Measurements from ENCODE around the gene TBL3.

TBL3 gene

DNA sequence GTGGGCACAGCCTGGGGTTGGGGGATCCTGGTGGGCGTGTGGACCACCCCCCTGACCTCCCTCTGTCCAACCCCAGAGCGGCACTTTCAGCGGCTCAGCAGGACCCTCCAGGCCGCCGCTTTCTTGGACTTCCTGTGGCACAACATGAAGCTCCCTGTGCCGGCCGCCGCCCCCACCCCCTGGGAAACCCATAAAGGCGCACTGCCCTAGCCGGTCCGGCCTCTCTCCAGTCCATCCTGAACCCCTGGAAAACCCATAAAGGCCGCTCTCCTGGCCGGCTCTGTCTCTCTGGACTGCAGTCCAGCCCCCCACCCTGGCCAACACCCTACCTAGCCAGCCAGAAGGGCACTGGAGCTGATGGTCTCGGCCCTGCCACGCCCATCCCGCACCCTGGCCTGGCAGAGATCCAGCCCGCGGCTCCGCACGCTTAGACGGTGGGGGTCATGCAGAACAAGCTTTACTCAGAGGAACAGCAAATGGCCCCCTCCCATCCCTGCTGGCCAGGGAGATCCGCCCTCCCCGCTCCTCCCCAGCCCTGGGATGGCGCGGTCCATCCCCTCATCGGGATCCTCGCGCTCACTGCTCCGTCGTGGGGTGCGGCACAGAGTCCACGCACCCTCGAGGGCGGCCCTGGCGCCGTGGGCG lies 6.7 kb downstream of the TBL3 start:
- H3K27ac ChIP-seq = peak overlapping the region in 8 of 21 experiments; percentile 10 to 80 (median 53)
- H3K4me3 ChIP-seq = peak overlapping the region in 5 of 7 experiments; percentile 16 to 32 (median 22)

DNA sequence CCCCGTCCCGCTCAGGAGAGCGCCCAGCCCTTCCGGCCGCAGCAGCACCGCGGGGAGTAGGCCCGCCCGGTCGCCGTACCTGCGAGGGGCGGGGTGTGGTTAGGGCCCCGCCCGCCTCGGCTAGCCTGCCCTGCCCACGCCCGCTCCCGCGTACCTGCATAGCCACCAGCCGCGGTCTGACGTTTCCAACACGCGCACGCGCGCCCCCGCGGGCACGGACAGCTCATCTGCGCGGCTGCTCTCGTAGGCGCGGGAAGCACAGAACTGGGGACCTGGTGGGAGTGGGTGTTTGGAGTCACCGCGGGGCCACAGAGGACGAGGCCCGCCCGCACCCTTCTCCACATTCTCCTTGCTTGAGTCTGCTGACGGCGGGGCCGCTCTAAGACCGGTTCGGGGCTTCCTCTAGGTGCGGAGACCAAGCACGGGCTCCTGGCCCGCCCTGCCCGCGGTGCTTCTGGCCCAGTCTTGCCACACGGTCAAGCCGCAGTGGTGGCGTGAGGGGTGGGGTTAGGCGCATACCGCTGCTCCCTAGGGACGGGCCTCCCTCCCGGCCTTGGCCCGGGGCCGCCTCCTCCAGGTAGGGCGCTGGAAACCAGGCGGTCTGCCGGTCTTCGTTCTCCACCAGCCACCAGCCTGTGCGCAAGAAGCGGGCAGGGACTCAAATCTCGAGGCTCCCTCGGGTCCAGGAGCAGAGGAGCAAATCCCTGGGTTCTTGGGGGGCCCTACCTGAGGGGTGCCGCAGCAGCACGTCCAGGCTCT lies 7.6 kb downstream of the TBL3 start:
- H3K4me3 ChIP-seq = peak overlapping the region in 5 of 7 experiments; percentile 16 to 32 (median 22)
- peak overlapping the region in 7 of 21 experiments; percentile 10 to 80 (median 56) for H3K27ac ChIP-seq

DNA sequence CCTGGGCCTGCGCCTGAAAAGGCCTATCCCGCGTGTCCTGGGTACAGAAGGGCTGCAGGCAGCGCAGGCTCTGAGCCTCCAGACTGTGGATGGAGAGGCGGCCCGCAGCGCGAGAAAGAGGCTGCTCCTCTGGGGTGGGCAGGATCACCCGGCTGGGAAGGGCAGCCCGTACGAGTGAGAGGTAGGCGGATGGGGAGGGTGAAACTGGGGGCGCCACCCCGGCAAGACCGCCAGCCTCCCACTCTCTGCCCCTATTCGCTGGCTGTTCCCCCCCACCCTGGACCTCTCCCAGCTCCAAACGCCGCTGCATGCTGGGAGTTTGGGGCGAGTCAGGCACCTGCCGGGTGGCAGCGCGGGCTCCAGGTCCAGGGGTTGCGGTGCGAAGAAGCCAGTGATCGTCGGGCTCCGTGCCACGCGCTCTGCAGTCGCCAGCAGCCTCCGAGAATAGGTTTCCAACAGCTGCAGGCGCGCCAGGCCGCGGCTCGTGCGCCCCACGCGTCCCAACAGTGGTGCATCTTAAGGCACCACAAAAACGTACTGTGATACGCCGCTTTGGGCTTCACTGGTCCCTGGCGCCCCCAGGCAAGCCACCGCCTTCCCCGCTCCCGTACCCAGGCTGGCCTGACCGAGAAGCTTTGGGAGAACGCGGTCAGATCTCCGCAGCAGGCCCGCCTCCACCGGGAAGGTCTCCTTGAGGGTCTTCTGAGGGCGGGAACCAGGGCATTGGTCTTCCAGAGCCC lies 8.3 kb downstream of the TBL3 start:
- Histone ChIP-seq H3K4me3 (peak overlapping the region in 1 of 7 experiments; percentile 32), H3K27ac (peak overlapping the region in 1 of 21 experiments; percentile 80)

DNA sequence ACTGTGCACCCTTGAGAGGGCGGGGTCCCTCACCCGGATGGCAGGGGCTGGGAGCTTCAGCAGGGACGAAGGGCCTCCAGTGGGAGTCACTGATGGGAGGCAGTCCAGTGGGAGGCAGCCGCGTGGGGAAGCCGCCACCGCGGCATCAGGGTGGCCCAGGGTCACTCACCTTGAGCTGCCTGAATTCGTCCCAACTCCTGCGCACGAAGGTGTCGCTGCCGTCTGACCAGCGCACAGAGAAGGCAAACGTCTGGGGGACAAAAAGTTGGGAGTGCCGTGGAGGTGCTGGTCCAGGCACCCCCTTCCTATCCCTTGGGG lies 8.9 kb downstream of the TBL3 start:
- no peak overlapping the region for H3K27ac ChIP-seq
- no peak overlapping the region for H3K4me3 ChIP-seq

DNA sequence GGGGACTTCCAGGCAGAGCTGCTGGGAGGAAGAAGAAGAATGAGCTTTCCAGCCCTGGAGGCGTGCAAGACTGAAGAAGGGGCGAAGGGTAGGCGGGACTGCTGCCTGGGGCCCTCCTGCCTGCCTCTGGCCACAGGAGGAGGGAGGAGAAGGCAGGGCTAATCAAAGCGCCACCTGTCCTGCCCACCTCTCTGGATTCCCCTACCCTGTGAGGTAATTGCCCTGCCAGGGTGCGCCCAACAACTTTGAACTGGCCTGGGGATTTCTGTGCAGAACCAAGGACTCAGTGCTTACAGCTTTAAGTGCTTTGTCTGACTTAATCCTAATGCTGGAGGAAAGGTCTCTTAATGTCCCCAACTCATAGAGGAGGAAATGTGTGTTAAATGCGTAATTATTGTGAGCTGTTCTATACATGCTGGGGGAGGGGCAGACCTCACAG lies 9.6 kb downstream of the TBL3 start, which contains the start of gene NOXO1:
NOXO1 (minus strand) TSS at position 72 of the 439 bp plus-strand sequence. CDS start 290 bp downstream, outside the sequence.
- H3K4me3 ChIP-seq = no peak within 1 kb of the TSS
- no peak within 1 kb of the TSS for H3K27ac ChIP-seq

DNA sequence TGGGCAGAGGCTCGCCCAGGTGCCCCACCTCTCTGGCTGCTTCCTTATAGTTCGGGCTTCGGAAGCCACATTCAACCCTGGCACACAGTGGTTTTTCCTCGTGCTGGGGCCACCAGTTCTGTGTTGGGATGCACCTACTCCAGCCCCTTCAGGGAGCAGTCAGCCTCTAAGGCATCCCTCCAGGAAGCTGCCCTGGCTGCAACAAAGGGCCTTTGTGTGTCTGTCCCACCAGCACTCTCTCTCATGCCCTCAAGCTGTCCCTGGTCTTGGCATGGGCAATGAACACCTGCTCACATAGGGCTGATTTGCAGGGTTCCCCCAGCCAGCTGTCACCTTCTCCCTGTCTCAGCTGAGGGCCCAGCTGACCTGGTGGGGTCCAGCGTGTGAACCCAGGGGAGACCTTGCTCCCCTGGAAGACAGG lies 10.2 kb downstream of the TBL3 start:
- H3K27ac ChIP-seq = no peak overlapping the region
- H3K4me3 ChIP-seq = no peak overlapping the region

DNA sequence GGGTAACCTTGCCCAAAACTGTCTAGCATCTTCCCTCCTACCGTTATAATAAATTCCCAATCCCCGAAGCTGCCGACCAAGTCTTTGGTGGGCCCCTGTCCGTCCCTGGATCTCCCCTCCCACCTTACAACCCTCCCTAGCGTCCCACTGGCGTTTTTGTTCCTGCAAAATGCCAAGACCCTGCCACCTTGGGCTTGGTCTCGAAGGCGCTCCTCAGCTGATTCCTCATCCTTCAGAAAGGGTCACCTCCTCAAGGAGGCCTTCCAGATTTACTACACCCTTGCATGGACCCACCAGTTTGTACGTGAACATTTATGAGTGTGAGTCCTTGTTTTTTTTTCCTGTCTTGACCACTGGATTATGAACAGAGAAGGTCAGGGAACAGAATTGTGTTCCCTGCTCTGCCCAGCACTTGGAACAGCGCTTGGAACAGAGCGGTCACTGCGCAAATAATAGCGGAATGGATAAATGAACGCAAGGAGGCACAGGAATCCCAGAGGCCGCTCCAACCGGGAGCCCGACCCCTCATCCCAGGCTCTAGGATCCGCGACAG lies 11.2 kb downstream of the TBL3 start:
- Histone ChIP-seq H3K4me3 (peak overlapping the region; percentile 75 to 93 (median 85)), H3K27ac (peak overlapping the region in 15 of 21 experiments; percentile 43 to 89 (median 77))

DNA sequence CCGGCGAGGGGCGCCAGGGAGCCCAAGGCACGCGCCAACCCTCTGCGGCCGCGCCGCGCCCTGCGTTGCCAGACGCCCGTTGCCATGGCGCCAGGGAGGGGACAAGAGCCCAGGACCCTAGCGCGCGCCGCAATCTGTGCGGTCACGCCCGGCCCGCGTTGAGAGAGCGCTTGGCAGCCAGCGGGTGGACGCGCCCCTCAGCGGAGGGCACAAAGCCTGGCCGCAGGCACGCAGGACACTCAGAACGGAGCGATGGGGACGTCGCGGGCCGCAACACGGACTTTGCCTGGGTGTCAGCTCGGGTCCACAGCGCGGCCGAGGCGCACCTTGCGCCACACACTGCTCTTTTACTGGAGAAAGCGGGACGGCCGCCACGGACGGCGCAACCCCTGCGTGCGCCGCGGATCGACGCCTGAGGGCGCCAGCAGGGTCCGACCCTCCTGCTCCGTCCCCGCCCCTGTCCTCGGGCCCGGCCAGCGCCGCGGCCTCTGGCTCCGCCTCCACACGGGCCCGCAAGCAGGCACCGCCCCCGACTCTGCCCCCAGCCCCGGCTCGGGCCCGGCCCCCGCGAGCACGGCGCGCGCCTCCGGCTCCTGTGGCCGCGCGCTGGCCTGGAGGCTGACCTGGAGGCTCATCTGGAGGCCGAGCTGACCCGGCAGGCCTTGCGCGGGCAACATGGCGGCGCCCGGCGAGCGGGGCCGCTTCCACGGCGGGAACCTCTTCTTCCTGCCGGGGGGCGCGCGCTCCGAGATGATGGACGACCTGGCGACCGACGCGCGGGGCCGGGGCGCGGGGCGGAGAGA lies 11.9 kb downstream of the TBL3 start, which contains the start of gene GFER:
GFER (plus strand) TSS at position 650 of the 803 bp plus-strand sequence; CDS start at position 676, 26 bp downstream.
- Histone ChIP-seq H3K4me3 (peak within 1 kb of the TSS; percentile 75 to 93 (median 85)), H3K27ac (peak within 1 kb of the TSS; percentile 42 to 89 (median 76))

DNA sequence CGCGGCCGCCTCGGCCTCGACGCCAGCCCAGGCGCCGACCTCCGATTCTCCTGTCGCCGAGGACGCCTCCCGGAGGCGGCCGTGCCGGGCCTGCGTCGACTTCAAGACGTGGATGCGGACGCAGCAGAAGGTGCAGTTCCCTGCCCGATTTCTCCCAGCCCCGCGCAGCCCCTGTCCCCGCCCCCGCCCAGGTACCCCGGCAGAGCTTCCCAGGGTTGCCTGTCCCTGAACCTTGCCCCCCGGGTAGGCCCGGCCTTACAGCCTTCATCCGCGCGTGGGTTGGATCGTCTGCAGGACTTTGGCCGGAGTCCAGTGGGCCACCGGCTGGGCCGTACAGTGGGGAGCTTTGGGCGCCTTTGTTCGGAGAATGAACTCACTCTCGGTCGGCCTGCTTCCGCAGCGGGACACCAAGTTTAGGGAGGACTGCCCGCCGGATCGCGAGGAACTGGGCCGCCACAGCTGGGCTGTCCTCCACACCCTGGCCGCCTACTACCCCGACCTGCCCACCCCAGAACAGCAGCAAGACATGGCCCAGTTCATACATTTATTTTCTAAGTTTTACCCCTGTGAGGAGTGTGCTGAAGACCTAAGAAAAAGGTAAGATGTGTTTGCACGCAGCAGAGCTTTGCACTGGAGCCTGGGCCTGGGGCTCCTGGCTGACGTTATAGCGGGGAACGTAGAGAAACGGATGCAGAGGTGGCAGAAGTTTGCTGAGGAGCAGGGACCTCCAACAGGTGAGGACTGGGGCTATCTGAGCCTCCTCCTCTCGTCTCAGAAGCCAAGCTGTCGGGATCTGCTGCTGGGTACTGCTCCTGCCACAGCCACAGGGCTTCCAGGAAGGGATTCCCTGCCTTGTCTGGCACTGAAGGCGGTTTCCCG lies 12.7 kb downstream of the TBL3 start:
- Histone ChIP-seq H3K27ac (peak overlapping the region; percentile 42 to 89 (median 76)), H3K4me3 (peak overlapping the region; percentile 75 to 93 (median 85))

DNA sequence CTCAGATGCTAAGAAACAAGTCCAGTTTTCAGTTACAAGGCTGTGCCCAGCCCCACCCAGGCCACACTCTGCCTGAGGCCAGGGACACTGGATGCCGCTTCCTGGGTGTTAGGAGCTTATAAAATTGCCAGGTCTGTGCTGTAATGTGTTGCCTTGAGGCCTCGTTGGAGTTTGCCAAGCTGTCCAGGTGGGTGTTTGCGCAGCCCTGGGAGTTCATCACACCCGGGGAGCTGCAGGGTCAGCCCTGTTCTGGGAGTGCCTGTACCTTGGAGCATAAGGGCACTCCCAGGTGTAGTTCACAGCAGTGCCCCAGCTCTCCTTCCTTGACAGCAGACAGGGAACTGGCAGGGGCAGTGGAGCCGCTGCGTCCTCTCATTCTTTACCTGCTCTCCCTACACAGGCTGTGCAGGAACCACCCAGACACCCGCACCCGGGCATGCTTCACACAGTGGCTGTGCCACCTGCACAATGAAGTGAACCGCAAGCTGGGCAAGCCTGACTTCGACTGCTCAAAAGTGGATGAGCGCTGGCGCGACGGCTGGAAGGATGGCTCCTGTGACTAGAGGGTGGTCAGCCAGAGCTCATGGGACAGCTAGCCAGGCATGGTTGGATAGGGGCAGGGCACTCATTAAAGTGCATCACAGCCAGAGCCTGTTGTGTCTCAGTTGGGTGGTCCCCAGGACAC lies 13.8 kb downstream of the TBL3 start:
- no peak overlapping the region for H3K27ac ChIP-seq
- H3K4me3 ChIP-seq = peak overlapping the region in 1 of 7 experiments; percentile 85

DNA sequence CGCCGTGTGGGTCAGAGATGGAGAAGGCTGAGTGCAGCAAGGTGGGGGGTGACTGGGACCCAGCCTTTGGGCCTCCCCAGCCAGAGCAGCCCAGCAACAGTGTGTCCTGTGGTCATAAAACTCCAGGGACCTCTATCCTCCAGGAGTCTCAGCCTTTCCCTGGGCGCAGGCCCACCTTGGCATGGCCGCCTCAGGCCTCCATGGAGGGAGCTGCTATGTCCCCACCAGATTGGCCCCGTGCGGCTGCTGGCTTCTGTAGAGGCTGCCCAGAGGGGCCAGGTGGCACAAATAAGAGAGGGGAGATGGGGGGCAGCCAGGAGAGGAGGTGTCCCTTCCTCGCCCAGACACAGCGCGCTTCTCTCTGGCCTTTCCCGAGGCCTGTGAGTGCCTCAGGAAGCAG lies 15.3 kb downstream of the TBL3 start:
- Histone ChIP-seq H3K27ac (no peak overlapping the region), H3K4me3 (no peak overlapping the region)

DNA sequence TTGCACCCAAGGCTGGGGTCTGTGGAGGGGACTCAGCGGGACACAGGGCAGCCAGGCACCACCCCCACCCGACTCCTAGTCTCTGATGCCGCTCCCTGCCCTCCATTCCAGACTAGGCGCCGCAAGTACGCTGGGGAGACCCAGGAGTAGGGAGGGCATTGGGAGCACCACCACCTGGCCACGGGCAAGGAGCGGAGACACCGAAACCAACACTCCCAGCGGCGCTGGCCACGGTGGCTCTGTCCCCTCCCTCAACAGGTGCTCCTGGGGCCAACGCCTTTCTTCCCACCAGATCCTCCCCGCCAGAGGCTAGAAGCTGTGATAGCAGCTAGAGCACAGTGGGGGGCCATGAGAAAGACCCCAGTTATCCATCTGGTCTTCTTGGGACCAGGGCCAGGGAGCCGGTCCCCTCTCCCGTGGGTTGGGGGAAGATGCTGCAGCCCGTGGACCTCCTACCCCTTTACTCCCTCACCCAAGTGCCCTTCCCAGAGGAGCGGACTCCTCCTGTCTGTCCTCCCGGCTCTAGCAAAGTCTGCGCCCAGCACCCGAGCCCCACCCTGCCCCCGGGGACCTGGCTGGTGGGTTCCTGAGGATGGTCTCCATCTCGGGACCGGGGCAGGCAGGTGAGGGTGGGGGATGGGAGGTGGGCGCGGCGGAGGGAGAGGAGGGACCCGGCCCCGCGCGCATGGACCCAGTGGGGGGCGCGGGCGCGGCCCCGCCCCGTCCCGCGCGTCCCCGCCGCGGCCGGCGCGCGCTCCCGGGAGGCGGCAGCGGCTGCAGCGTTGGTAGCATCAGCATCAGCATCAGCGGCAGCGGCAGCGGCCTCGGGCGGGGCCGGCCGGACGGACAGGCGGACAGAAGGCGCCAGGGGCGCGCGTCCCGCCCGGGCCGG lies 17.6 kb downstream of the TBL3 start, which contains the start of gene SYNGR3:
SYNGR3 (plus strand) TSS at position 762 of the 892 bp plus-strand sequence. CDS start 133 bp downstream, outside the sequence.
- Histone ChIP-seq H3K4me3 (peak within 1 kb of the TSS; percentile 14 to 30 (median 17)), H3K27ac (peak within 1 kb of the TSS in 4 of 21 experiments; percentile 3 to 67 (median 38))

DNA sequence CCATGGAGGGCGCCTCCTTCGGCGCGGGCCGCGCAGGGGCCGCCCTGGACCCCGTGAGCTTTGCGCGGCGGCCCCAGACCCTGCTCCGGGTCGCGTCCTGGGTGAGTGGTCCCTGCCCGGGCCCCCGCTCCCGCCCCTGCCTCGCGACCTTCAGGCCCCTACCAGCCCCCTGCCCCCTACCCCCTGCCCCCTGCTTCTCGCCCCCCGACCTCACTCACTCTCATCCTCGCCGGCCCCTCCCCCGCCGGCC lies 18.2 kb downstream of the TBL3 start:
- Histone ChIP-seq H3K27ac (peak overlapping the region in 1 of 21 experiments; percentile 30), H3K4me3 (peak overlapping the region; percentile 14 to 30 (median 17))

DNA sequence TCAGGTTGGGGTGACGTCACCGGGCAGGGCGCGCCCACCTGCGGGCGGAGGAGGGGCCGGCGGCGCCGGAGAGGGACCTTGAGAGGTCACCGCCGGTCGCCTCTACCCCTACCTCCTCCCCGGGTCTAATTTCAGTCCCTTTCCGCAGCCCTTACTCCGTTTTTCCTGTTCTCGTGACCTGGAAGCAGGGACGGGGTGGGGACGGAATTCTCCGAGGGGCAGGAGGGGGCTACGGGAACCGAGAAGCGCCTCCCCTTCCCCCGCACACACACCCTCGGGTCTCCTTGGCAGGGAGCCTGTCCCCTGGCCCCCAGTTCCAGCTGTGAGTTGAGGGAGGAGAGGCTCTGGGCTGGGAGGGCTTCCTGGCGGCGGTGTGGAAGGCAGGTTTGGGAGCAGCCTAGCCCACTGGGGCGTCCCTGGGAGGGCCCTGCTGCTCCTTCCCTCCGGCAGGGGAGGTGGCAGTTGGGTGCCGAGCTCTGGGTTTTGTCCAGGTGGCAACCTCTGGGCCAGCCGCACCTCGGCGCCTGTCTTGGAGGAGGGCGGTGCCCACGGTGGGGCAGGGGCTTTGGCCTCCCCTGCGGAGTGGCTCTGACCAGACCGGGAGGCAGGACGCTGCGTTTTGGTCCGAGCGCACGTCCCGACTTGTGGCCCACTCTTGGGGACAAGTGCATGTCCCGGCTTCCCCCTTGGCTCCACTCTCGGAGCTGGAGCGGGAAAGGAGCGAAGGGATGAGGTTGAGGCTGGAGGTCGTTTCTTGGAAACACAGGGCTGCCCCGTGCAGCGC lies 18.7 kb downstream of the TBL3 start:
- H3K27ac ChIP-seq = peak overlapping the region in 4 of 21 experiments; percentile 3 to 67 (median 38)
- H3K4me3 ChIP-seq = peak overlapping the region; percentile 14 to 30 (median 17)

DNA sequence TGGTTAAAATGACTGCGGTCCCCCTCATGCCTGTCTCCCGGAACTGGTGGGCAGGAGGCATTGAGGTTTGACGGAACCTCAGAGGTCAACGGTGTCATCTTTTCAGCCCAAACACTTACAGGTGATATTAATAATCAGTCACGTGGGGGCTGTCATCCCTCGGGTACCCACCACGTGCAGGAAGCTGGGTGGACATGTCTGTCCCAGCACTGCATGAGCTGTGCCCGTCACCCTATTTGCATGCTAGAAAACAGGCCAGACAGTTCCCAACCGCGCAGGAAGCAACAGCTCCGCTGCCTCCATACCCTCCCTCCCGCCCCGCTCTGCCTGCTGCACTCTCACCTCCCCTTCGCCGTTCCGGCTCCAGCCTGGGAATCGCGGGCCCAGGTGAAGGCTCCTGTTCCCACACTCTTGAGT lies 19.3 kb downstream of the TBL3 start:
- peak overlapping the region in 8 of 21 experiments; percentile 3 to 80 (median 63) for H3K27ac ChIP-seq
- peak overlapping the region in 5 of 7 experiments; percentile 20 to 33 (median 27) for H3K4me3 ChIP-seq

DNA sequence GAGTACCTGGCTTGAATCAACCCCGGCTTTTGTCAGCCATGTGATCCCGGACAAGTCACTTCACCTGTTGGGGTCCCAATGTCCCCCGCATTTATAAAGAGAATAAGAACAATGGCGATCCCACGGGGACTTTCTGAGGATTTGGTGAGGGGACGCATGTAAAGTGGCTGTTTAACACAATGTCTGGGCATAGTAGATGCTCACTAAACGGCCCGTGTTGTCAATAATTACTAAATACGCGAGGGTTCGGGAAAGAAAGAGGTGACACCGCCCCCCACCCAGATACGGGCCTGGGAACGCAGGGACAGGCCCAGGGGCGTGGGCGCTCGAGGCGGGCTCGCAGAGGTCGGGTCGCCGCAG lies 19.7 kb downstream of the TBL3 start:
- peak overlapping the region; percentile 20 to 33 (median 27) for H3K4me3 ChIP-seq
- peak overlapping the region in 10 of 21 experiments; percentile 10 to 80 (median 50) for H3K27ac ChIP-seq

All from skin epidermis (tissue), 12 donors.